ENCODE data around the gene TNS1. TPM values are rescaled to one million over a fixed set of nuclear protein-coding genes. Genes with fewer than 3 reads are reported as not detected.

TNS1 gene
- total RNA-seq, 1 donor from 2014 or later: 0.13 TPM

DNA sequence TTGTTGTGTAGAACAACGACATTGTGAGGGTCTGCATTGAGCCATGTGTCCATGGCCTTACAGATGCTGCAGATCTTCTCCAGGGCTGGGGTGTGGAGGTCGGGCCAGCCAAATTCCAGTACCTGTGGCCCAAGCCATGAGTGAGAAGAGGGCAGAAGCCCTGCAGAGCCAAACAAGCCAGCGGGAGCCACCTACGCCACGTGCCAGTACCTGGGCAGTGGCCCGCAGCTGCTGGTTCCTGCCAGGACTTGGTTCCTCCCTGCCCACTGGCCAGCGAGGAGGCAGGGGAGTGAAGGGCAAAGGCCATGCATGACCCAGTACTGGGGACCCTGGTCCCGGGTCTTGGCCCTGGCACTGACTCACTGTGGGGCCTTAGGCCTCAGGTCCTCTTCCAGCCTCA, 109.4 kb downstream of the TNS1 start:
- intact Hi-C loops (cut with micrococcal nuclease): no loop called here
- ChIA-PET POLR2A (no interaction called here), CTCF (no interaction called here)
- DNase-seq (no peak), ATAC-seq (ENCODE audit: low read depth) (no peak)
- no peak overlapping the region for H3K4me3 Mint-ChIP-seq
- H3K36me3 Mint-ChIP-seq (ENCODE audit: low read depth): no peaks in the 10 kb centered on the region
- no peaks in the 10 kb centered on the region for H3K9me3 Mint-ChIP-seq
- TF ChIP-seq, protein P1, sequence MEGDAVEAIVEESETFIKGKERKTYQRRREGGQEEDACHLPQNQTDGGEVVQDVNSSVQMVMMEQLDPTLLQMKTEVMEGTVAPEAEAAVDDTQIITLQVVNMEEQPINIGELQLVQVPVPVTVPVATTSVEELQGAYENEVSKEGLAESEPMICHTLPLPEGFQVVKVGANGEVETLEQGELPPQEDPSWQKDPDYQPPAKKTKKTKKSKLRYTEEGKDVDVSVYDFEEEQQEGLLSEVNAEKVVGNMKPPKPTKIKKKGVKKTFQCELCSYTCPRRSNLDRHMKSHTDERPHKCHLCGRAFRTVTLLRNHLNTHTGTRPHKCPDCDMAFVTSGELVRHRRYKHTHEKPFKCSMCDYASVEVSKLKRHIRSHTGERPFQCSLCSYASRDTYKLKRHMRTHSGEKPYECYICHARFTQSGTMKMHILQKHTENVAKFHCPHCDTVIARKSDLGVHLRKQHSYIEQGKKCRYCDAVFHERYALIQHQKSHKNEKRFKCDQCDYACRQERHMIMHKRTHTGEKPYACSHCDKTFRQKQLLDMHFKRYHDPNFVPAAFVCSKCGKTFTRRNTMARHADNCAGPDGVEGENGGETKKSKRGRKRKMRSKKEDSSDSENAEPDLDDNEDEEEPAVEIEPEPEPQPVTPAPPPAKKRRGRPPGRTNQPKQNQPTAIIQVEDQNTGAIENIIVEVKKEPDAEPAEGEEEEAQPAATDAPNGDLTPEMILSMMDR (IDR thresholded peaks at IDR 0.05): no peak
- no peak overlapping the region for H3K27ac Mint-ChIP-seq
- H3K27me3 Mint-ChIP-seq: peaks cover 3% of the 10 kb centered on the region
- no peaks in the 10 kb centered on the region for H3K4me1 Mint-ChIP-seq

DNA sequence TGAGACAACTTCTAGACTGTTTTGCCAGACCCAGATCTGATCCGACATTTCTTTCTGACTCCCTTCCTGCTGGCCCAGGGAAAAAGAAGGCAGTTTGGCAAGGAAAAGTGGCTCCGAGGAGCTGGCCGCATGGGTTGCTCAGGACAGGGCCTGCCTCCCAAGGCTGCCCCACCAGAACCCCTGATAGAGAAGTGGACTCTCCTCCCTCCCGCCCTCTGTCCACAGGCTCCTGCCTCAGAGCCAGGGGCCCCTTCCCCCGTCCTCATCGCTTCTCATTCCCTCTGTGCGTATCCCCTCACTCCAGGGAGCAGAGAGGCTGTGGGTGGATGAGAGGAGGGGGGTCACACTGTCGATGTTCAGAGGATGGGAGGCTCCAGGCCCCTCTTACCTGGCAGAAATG, 110.2 kb downstream of the TNS1 start:
- intact Hi-C loops (cut with micrococcal nuclease): no loop called here
- H3K4me1 Mint-ChIP-seq: no peaks in the 10 kb centered on the region
- ATAC-seq (ENCODE audit: low read depth): no peak
- H3K27ac Mint-ChIP-seq: no peak overlapping the region
- DNase-seq: no peak
- ChIA-PET CTCF (interaction anchor here (9.9 kb wide), 1 partner anchor 103 kb away, joined by 235 read pairs; no protein-coding TSS in a partner anchor), POLR2A (no interaction called here)
- no peaks in the 10 kb centered on the region for H3K36me3 Mint-ChIP-seq (ENCODE audit: low read depth)
- H3K9me3 Mint-ChIP-seq: no peaks in the 10 kb centered on the region
- peaks cover 3% of the 10 kb centered on the region for H3K27me3 Mint-ChIP-seq
- H3K4me3 Mint-ChIP-seq: no peak overlapping the region
- TF ChIP-seq, protein P1 (IDR thresholded peaks at IDR 0.05): no peak

DNA sequence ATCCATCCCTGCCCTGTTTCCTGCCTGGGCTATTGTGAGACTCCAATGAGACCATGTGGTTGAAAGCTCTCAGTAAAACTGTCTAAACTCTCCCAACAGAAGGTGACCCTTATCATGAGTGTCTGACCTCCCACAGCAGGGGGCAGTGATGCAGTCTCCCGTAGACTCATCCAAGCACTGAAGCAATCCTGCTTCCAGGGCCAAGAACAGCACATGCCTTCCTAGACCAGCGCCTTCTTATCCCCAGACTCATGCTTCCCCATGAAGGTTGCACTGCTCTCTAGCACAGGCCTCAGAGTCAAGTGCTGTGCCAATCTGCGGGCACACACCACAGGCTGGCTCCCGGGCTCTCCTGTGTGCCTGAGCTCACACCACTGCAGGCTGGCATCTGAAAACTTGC, 112.3 kb downstream of the TNS1 start:
- intact Hi-C loops (cut with micrococcal nuclease): no loop called here
- Mint-ChIP-seq H3K36me3 (ENCODE audit: low read depth) (no peaks in the 10 kb centered on the region), H3K4me1 (peaks cover 17% of the 10 kb centered on the region), H3K27ac (no peak overlapping the region), H3K4me3 (no peak overlapping the region), H3K9me3 (no peaks in the 10 kb centered on the region), H3K27me3 (peaks cover 3% of the 10 kb centered on the region)
- ChIA-PET CTCF (interaction anchor here (0.9 to 9.9 kb wide), 2 partner anchors 13 to 101 kb away, joined by 3 to 235 read pairs; no protein-coding TSS in a partner anchor), POLR2A (no interaction called here)
- ATAC-seq (ENCODE audit: low read depth) (no peak), DNase-seq (no peak)
- TF ChIP-seq, protein P1 (IDR thresholded peaks at IDR 0.05): no peak

DNA sequence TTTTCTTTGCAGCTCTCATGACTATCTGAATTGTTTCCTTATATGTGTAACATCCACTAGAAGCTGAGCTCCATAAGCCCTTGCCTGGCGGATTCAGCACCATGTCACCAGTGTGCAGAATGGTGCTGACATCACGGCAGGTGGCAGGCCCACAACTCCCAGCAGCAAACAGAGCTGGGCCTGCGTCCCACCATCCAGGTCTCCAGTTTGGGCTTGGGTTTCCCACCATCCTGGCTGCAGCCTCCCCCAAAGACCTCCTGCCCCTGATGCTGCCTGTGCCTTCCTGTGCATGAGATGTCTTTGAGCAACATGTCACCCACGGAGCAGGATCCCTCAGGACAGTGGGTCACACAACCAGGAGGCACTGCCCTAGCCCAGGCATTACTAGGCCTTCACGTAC, 113.1 kb downstream of the TNS1 start:
- no peaks in the 10 kb centered on the region for H3K36me3 Mint-ChIP-seq (ENCODE audit: low read depth)
- no peaks in the 10 kb centered on the region for H3K9me3 Mint-ChIP-seq
- no peak for DNase-seq
- TF ChIP-seq, protein P1 (IDR thresholded peaks at IDR 0.05): no peak
- no peak overlapping the region for H3K27ac Mint-ChIP-seq
- ATAC-seq (ENCODE audit: low read depth): no peak
- no peak overlapping the region for H3K4me3 Mint-ChIP-seq
- H3K4me1 Mint-ChIP-seq: peaks cover 18% of the 10 kb centered on the region
- intact Hi-C loops (cut with micrococcal nuclease): no loop called here
- ChIA-PET POLR2A (no interaction called here), CTCF (interaction anchor here (0.9 to 9.9 kb wide), 2 partner anchors 13 to 100 kb away, joined by 3 to 235 read pairs; no protein-coding TSS in a partner anchor)
- peaks cover 1% of the 10 kb centered on the region for H3K27me3 Mint-ChIP-seq

DNA sequence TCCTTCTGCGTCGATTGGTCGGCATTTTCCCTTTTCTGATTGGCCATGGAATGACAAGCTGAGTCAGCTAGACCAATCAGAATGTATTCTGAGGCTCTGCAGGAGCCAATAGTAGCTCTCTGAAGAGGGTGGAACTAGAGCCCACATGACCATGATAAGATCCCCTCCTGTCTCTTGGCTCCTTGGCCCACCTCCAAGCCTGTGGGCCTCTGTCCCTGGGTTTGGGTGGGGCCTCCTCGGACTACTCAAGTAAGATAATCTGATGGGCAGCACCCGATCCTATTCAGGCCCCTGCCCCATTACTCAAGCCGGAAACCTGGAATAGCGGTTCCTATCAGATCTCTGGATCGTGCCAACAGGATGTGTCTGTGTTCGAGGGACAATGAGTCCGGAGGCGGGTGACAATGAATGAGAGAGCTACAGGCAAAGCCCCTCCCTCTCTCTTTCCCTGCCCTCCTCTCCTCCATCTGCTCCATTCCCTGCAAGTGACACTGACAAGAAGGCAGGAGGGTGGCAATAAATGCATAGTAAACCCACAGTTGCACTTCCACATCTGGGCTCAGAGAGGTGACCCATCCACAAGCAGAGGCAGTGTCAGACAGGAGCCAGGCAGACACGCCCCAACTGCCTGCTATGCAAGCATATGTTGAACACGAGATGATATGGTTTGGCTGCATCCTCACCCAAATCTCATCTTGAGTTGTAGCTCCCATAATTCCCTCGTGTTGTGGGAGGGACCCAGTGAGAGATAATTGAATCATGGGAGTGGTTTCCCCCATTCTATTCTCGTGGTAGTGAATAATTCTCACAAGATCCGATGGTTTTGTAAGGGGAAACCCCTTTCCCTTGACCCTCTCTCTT, 114.7 kb downstream of the TNS1 start:
- POLR2A ChIA-PET: no interaction called here
- Mint-ChIP-seq H3K27me3 (no peaks in the 10 kb centered on the region), H3K9me3 (no peaks in the 10 kb centered on the region), H3K4me1 (peaks cover 18% of the 10 kb centered on the region), H3K36me3 (ENCODE audit: low read depth) (no peaks in the 10 kb centered on the region), H3K27ac (no peak overlapping the region), H3K4me3 (no peak overlapping the region)
- ATAC-seq (ENCODE audit: low read depth): no peak
- CTCF ChIA-PET: interaction anchor here (1.4 to 9.9 kb wide), 3 partner anchors 8 to 99 kb away, joined by 3 to 235 read pairs (median 11); no protein-coding TSS in a partner anchor
- DNase-seq: no peak
- intact Hi-C loops (cut with micrococcal nuclease): loop anchor here (2.0 kb wide), 1 partner anchor 101 kb away; no protein-coding TSS in a partner anchor
- TF ChIP-seq, protein P1 (IDR thresholded peaks at IDR 0.05): no peak

Measured in activated B cell treated with CpG ODN at 0.5 μM for 24 hours (primary cell).